ENCODE results near the gene ZNF304. TPM values are rescaled to one million over a fixed set of nuclear protein-coding genes. Genes with fewer than 3 reads are reported as not detected.

ZNF304 gene
- total and polyA plus RNA-seq, 9 donors = 3.0 to 13.0 (median 9.1) TPM

- no peak for DNase-seq
- Histone ChIP-seq H3K27ac (no peak overlapping the region), H3K36me3 (no peaks in the 10 kb centered on the region), H3K27me3 (no peaks in the 10 kb centered on the region), H3K4me3 (no peak overlapping the region), H3K4me1 (ENCODE audit: insufficient read depth) (no peaks in the 10 kb centered on the region), H3K9me3 (peaks cover 0 to 24% of the 10 kb centered on the region in 2 donors)
- TF ChIP-seq POLR2A (IDR thresholded peaks at IDR 0.05) (no peak), EP300 (IDR thresholded peaks at IDR 0.05) (no peak)
- TF ChIP-seq, protein P1, sequence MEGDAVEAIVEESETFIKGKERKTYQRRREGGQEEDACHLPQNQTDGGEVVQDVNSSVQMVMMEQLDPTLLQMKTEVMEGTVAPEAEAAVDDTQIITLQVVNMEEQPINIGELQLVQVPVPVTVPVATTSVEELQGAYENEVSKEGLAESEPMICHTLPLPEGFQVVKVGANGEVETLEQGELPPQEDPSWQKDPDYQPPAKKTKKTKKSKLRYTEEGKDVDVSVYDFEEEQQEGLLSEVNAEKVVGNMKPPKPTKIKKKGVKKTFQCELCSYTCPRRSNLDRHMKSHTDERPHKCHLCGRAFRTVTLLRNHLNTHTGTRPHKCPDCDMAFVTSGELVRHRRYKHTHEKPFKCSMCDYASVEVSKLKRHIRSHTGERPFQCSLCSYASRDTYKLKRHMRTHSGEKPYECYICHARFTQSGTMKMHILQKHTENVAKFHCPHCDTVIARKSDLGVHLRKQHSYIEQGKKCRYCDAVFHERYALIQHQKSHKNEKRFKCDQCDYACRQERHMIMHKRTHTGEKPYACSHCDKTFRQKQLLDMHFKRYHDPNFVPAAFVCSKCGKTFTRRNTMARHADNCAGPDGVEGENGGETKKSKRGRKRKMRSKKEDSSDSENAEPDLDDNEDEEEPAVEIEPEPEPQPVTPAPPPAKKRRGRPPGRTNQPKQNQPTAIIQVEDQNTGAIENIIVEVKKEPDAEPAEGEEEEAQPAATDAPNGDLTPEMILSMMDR (IDR thresholded peaks at IDR 0.05) = no peak
- intact Hi-C loops (cut with DNase I) = no loop called here
Measured at GRCh38 chr19:57380923-57381322, 29.9 kb downstream of the ZNF304 start.

DNA sequence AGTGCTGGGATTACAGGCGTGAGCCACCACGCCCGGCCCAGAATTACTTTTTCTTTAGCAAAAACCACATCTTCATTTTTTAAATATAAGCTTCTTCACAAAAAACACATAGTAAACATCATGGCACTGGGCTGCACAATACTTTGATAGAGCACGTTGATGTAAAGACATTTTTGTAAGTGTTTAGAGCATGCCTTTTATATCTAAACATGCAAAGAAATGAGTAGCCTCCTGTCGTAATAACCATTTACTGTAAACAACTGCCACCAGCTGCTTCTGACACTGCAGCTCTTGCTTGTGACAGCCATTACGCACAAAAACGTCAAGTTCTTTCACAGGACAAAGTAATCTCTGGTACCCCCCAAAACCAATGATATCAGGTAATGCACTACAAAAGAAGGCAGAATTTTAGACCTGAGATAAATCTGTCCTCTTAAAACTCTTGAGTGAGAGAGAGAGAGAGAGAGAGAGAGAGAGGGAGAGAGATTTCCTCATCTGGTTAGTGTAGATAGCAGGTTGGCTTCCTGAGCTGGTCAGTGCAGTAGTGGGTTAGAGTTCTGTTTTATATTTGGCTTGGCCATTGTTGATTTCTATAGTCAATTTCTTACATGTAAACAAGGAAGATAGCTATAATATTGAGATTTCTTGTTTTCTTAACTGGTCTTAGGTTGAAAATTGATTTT, 31.9 kb downstream of the ZNF304 start:
- H3K36me3 ChIP-seq = no peaks in the 10 kb centered on the region
- WGBS, 3 donors = 82 to 88% (median 84%) methylated on average over 7 of the region's 7 CpGs
- peaks cover 0 to 9% of the 10 kb centered on the region in 2 donors for H3K9me3 ChIP-seq
- no peaks in the 10 kb centered on the region for H3K4me1 ChIP-seq (ENCODE audit: insufficient read depth)
- no peaks in the 10 kb centered on the region for H3K27me3 ChIP-seq
- intact Hi-C loops (cut with DNase I) = no loop called here
- H3K4me3 ChIP-seq = no peak overlapping the region
- H3K27ac ChIP-seq = no peak overlapping the region
- TF ChIP-seq POLR2A (IDR thresholded peaks at IDR 0.05) (no peak), EP300 (IDR thresholded peaks at IDR 0.05) (no peak)
- TF ChIP-seq, protein P1 (IDR thresholded peaks at IDR 0.05) = no peak
- DNase-seq = no peak

GRCh38 chr19:57389194-57389729, 38.2 kb downstream of the ZNF304 start:
- 48 to 56% (median 51%) methylated on average over 11 of the region's 11 CpGs for WGBS, 3 donors
- Histone ChIP-seq H3K4me3 (peak overlapping the region; percentile 49), H3K27me3 (no peaks in the 10 kb centered on the region), H3K4me1 (ENCODE audit: insufficient read depth) (peaks cover 5% of the 10 kb centered on the region), H3K27ac (peak overlapping the region; percentile 83 to 95), H3K9me3 (peaks cover 3 to 10% of the 10 kb centered on the region in 2 donors), H3K36me3 (no peaks in the 10 kb centered on the region)
- intact Hi-C loops (cut with DNase I) = no loop called here
- no peak for DNase-seq
- TF ChIP-seq POLR2A (IDR thresholded peaks at IDR 0.05) (no peak), EP300 (IDR thresholded peaks at IDR 0.05) (no peak)
- TF ChIP-seq, protein P1 (IDR thresholded peaks at IDR 0.05) = no peak

DNA sequence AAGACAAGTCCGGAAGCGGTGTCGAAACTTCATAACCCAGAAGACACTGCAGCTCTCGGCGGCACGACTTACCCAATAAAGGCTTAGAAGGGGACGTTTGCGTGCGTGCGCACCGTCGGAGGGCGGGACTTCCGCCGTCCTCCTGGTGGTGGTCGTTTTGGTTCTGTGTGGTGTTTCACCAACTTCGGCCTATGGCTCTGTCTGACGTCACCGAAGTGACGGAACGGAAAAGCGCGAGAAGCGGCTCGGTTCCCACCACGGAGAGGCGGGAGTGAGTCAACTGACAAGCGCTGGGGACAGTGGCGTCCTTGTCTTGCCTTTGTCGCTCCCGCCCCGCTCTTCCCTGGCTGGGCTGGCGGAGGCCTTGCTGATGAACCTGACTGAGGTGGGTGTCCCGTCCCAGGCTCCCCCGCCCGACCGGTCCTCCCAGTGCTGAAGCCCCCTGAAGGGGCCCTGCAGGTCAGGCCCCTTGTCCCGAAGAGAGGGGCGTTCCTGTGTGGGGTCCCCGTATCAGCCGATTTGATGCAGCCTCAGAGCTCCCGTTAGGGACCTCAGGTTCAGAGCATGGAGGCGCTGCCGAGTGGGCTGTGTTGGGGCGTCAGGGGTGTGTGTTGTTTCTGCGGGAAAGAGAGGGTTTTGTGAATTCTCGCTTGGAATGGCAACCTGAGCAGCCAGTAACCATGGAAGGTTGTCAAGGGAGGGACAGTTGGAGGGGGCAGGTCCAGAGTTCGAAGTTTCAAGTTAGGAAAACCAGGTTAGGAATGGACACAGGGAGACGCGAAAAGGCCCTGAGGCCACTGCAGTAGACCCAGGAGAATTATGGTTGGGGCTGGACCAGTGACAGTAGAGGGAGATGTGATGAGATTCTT, 38.9 kb downstream of the ZNF304 start, which contains the start of gene ZNF548:
ZNF548 (plus strand) TSS at position 125 of the 869 bp plus-strand sequence; CDS start at position 371, 246 bp downstream.
- WGBS, 3 donors = 1% methylated on average over 41 to 50 of the region's 50 CpGs
- intact Hi-C loops (cut with DNase I) = no loop called here
- Histone ChIP-seq H3K9me3 (peaks cover 3 to 15% of the 10 kb centered on the region in 2 donors), H3K36me3 (no peaks in the 10 kb centered on the region), H3K27ac (peak within 1 kb of the TSS; percentile 83 to 95), H3K27me3 (no peaks in the 10 kb centered on the region), H3K4me3 (peak within 1 kb of the TSS; percentile 49), H3K4me1 (ENCODE audit: insufficient read depth) (peaks cover 5% of the 10 kb centered on the region)
- peak; percentile 93 to 97 (median 96) for DNase-seq
- peak; percentile 66 for TF ChIP-seq POLR2A (IDR thresholded peaks at IDR 0.05)
- peak; percentile 38 for TF ChIP-seq EP300 (IDR thresholded peaks at IDR 0.05)
- TF ChIP-seq, protein P1 (IDR thresholded peaks at IDR 0.05) = peak in 2 of 3 donors; percentile 54 to 64
